ENCODE results near the gene SMARCA2. TPM values are rescaled to one million over a fixed set of nuclear protein-coding genes. Genes with fewer than 3 reads are reported as not detected.

Gene SMARCA2
- 22.7 and 56.3 TPM in 2 replicates for total RNA-seq

GRCh38 chr9:2014696-2015580 is at the start of gene SMARCA2:
SMARCA2 (plus strand) TSS chr9:2015347; CDS start chr9:2029023, 13,676 bp downstream.

